Loucy (cell line): ENCODE results near the gene VPS16.

ENCODE experiments used
- H2AFZ ChIP-seq: fragments of 200-600 bp; sonication (generic); 2 replicates; pipeline ENCODE4 v1.6.0; 2016; ENCODE audit warnings: antibody characterized with exemption, mild to moderate bottlenecking, low read length, moderate library complexity
- H3F3A ChIP-seq: fragments of 200-600 bp; 2 replicates; pipeline ENCODE4 v1.6.0; 2016; ENCODE audit warnings: antibody characterized with exemption, low read depth, mild to moderate bottlenecking
- H3K27me3 ChIP-seq: fragments of 200-600 bp; sonication (generic); 2 replicates; pipeline ENCODE4 v1.6.1; 2014; ENCODE audit warnings: low read length, mild to moderate bottlenecking; ENCODE audit not compliant: insufficient read depth, poor library complexity, severe bottlenecking
- H3K36me3 ChIP-seq: fragments of 200-600 bp; sonication (generic); 2 replicates; pipeline ENCODE4 v1.6.1; 2016; ENCODE audit warnings: low read length; ENCODE audit not compliant: insufficient read depth
- H3K4me1 ChIP-seq: fragments of 200-600 bp; sonication (generic); 2 replicates; pipeline ENCODE4 v1.5.1; 2014; ENCODE audit warnings: low read length, mild to moderate bottlenecking; ENCODE audit not compliant: insufficient read depth, poor library complexity, severe bottlenecking
- H3K4me2 ChIP-seq: fragments of 200-600 bp; sonication (generic); 2 replicates; pipeline ENCODE4 v1.6.0; 2014; ENCODE audit warnings: antibody characterized with exemption, low read length, low read depth, mild to moderate bottlenecking; ENCODE audit not compliant: poor library complexity, severe bottlenecking
- H3K4me3 ChIP-seq: fragments of 200-600 bp; sonication (generic); 2 replicates; pipeline ENCODE4 v1.5.1; 2014; ENCODE audit warnings: low read length, mild to moderate bottlenecking, mixed read lengths; ENCODE audit not compliant: poor library complexity, severe bottlenecking
- H3K79me2 ChIP-seq: fragments of 200-600 bp; sonication (generic); 2 replicates; pipeline ENCODE4 v1.6.1; 2014; ENCODE audit warnings: low read length; ENCODE audit not compliant: insufficient read depth
- H3K9ac ChIP-seq: fragments of 200-600 bp; sonication (generic); 2 replicates; pipeline ENCODE4 v1.6.0; 2014; ENCODE audit warnings: mild to moderate bottlenecking, low read depth, low read length, moderate library complexity; ENCODE audit not compliant: poor library complexity, severe bottlenecking
- H3K9me2 ChIP-seq: fragments of 200-600 bp; sonication (generic); replicated peaks from 2 replicates; pipeline ENCODE4 v1.6.1; 2016; ENCODE audit warnings: low read depth, low read length, mixed read lengths
- H3K9me3 ChIP-seq: fragments of 200-600 bp; sonication (generic); 2 replicates; pipeline ENCODE4 v1.6.1; 2014; ENCODE audit warnings: mild to moderate bottlenecking, antibody characterized with exemption, low read length, low read depth; ENCODE audit not compliant: insufficient read depth
- H4K20me1 ChIP-seq: fragments of 200-600 bp; sonication (generic); 2 replicates; pipeline ENCODE4 v1.6.0; 2014; ENCODE audit warnings: antibody characterized with exemption, low read length, mild to moderate bottlenecking; ENCODE audit not compliant: insufficient read depth, poor library complexity, severe bottlenecking
- EZH2phosphoT487 ChIP-seq: fragments of 200-600 bp; IDR thresholded peaks from 2 replicates; pipeline ENCODE4 v1.6.1; 2018; ENCODE audit warnings: antibody characterized with exemption, mild to moderate bottlenecking, moderate library complexity, borderline replicate concordance
- TF ChIP-seq, protein P1 (sequence below): fragments of 200-600 bp; sonication (generic); conservative IDR thresholded peaks from 2 replicates; pipeline ENCODE4 v1.5.1; 2014; ENCODE audit warnings: mild to moderate bottlenecking, antibody characterized with exemption, low read length

The VPS16 gene

GRCh38 chr20:2903686-2904085 is 63.1 kb downstream of the VPS16 start:
- Histone ChIP-seq H3K9me3 (no peaks in the 10 kb centered on the region), H4K20me1 (peaks cover 5% of the 10 kb centered on the region), H3K4me1 (peaks cover 23% of the 10 kb centered on the region), H3K36me3 (no peaks in the 10 kb centered on the region), H3K4me3 (no peak overlapping the region), H3K9me2 (no peaks in the 10 kb centered on the region), H2AFZ (no peak overlapping the region), H3K4me2 (no peak overlapping the region), H3K79me2 (peaks cover 79% of the 10 kb centered on the region), H3K27me3 (no peaks in the 10 kb centered on the region), H3F3A (peaks cover 6% of the 10 kb centered on the region; the same call in 1 of the 2 replicates), H3K9ac (no peak overlapping the region)
- TF ChIP-seq, protein P1, sequence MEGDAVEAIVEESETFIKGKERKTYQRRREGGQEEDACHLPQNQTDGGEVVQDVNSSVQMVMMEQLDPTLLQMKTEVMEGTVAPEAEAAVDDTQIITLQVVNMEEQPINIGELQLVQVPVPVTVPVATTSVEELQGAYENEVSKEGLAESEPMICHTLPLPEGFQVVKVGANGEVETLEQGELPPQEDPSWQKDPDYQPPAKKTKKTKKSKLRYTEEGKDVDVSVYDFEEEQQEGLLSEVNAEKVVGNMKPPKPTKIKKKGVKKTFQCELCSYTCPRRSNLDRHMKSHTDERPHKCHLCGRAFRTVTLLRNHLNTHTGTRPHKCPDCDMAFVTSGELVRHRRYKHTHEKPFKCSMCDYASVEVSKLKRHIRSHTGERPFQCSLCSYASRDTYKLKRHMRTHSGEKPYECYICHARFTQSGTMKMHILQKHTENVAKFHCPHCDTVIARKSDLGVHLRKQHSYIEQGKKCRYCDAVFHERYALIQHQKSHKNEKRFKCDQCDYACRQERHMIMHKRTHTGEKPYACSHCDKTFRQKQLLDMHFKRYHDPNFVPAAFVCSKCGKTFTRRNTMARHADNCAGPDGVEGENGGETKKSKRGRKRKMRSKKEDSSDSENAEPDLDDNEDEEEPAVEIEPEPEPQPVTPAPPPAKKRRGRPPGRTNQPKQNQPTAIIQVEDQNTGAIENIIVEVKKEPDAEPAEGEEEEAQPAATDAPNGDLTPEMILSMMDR: no peak
- TF ChIP-seq EZH2phosphoT487: no peak

DNA sequence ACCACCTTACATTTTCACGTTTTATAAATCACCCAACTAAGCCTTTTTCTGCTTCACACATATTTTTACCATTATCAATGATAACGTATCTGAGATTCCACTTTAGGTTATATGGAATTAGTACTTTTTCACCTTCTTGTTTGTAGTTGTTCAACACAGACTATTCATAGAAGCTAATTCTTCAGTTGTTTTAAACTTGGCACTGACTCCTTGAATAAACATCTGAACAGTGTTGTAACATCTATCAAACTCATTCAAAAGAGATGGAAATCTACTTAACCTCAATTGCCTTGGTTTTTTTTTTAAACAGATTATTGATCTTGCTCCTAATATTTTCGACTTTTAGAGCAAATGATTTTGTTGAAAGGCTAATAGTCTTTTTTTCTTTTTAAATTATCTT is 67.0 kb downstream of the VPS16 start:
- Histone ChIP-seq H3K36me3 (no peaks in the 10 kb centered on the region), H3K4me2 (no peak overlapping the region), H3F3A (no peaks in the 10 kb centered on the region), H3K79me2 (peaks cover 64% of the 10 kb centered on the region), H3K9ac (no peak overlapping the region), H3K4me1 (no peaks in the 10 kb centered on the region), H3K9me3 (no peaks in the 10 kb centered on the region), H4K20me1 (no peaks in the 10 kb centered on the region), H2AFZ (no peak overlapping the region), H3K9me2 (no peaks in the 10 kb centered on the region), H3K27me3 (no peaks in the 10 kb centered on the region), H3K4me3 (no peak overlapping the region)
- TF ChIP-seq EZH2phosphoT487: no peak
- TF ChIP-seq, protein P1: no peak

GRCh38 chr20:2909953-2910352 is 69.4 kb downstream of the VPS16 start:
- TF ChIP-seq, protein P1: no peak
- TF ChIP-seq EZH2phosphoT487: no peak
- Histone ChIP-seq H3K27me3 (no peaks in the 10 kb centered on the region), H3K4me2 (no peak overlapping the region), H3K9me2 (no peaks in the 10 kb centered on the region), H3F3A (no peaks in the 10 kb centered on the region), H3K9me3 (no peaks in the 10 kb centered on the region), H4K20me1 (peaks cover 4% of the 10 kb centered on the region), H3K9ac (no peak overlapping the region), H3K4me3 (no peak overlapping the region), H3K36me3 (0 out of 2 replicates have a peak, but pooled peaks cover 3% of the 10 kb centered on the region), H3K79me2 (peaks cover 40% of the 10 kb centered on the region), H3K4me1 (no peaks in the 10 kb centered on the region), H2AFZ (no peak overlapping the region)
